H1 (cell line): ENCODE measurements around the gene DDIAS. TPM values are rescaled to one million over a fixed set of nuclear protein-coding genes. Genes with fewer than 3 reads are reported as not detected.

ENCODE experiments used
- EP300 ChIP-seq, 2 experiments: IDR thresholded peaks; 1 replicate in 1 of 2; 2 replicates in 1 of 2; pipeline ENCODE4 v1.6.1; 2011 to 2012; ENCODE audit warnings: low read depth in 2 of 2, low read length in 2 of 2, mild to moderate bottlenecking in 2 of 2, borderline replicate concordance in 1 of 2, inconsistent platforms in 1 of 2, moderate library complexity in 1 of 2
- TAF1 ChIP-seq: IDR thresholded peaks from 2 replicates; pipeline ENCODE4 v1.6.1; 2011; ENCODE audit warnings: mild to moderate bottlenecking, low read depth, low read length
- polyA plus RNA-seq, 7 experiments: library from polyadenylated mRNA; depleted of rRNA in 3 of 7; stranded (reverse) in 5 of 7; unstranded in 2 of 7; fragments of >200 nt in 5 of 7; fragments of 200-250 nt in 2 of 7; gene quantifications; 1 replicate in 5 of 7; 2 replicates in 1 of 7; 4 replicates in 1 of 7; pipeline versions ENCODE4 v1.2.1 to v1.2.3, GENCODE V29; 2011 to 2013; ENCODE audit warnings: missing spikeins in 2 of 7, mixed read lengths in 2 of 7
- total RNA-seq: library from RNA; stranded (reverse); fragmentation: NEBNext Ultra II Directional; extraction: Animal tissue kit (Norgen Biotek cat#: 25700); gene quantifications from 2 replicates; pipeline ENCODE4 v1.2.1, GENCODE V29; 2021

DDIAS gene
- total and polyA plus RNA-seq, 2 of the 8 experiments (the other 6 are each of a cell fraction or from before 2014, with no cell fraction given), result 11.6 to 25.7 TPM

GRCh38 chr11:82936261-82936660 lies 34.7 kb downstream of the DDIAS start (continued):
- no peak for TF ChIP-seq TAF1
- TF ChIP-seq EP300 (IDR thresholded peaks at IDR 0.05; ENCODE audit: borderline replicate concordance in 1 of 2, low read depth in 2 of 2, low read length in 2 of 2), result no peak
